ENCODE results near the gene RGP1.

DNA sequence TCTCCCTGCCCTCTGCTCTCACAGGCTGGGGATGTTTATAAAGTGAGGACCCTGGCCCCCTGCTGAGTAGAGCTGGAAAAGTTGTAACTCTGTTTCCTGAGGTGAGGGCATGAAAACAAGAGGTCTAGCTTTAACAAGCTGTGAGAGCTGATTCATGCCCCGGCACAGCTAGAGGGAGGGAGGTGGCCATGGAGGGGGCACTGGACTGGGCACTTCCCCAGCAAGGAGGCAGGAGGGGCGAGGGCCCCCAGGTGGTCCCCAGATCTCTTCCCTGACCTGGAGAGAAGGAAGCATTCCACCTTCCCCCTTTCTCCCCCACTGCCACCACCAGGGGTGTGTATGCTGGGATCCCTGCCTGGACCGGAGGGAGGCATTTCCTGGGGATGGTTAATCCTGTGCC, 5.2 kb downstream of the RGP1 start, which contains the start of gene MSMP:
- no peak for TF ChIP-seq POLR2A (IDR thresholded peaks at IDR 0.05; ENCODE audit: low read depth, low read length)
- TF ChIP-seq POLR2AphosphoS5 (IDR thresholded peaks at IDR 0.05; ENCODE audit: low read depth, low read length): no peak
- no peak for TF ChIP-seq TAF1 (IDR thresholded peaks at IDR 0.05; ENCODE audit: low read depth, low read length)
- no peak for TF ChIP-seq POU2F2 (IDR thresholded peaks at IDR 0.05; ENCODE audit: low read depth, low read length)
- TF ChIP-seq SPI1 (IDR thresholded peaks at IDR 0.05; ENCODE audit: low read depth, low read length): no peak
